Measurements from ENCODE around the gene C10orf88. TPM values are rescaled to one million over a fixed set of nuclear protein-coding genes. Genes with fewer than 3 reads are reported as not detected.

C10orf88 gene
- total and polyA plus RNA-seq, 2 of the 8 experiments (the other 6 are each of a cell fraction or from before 2014, with no cell fraction given): 3.2 to 11.0 TPM

- TF ChIP-seq CHD7 (IDR thresholded peaks at IDR 0.05; ENCODE audit: insufficient replicate concordance, low read length) (no peak), RXRA (IDR thresholded peaks at IDR 0.05; ENCODE audit: insufficient read depth, low read depth, low read length) (no peak), CTCF (IDR thresholded peaks at IDR 0.05; ENCODE audit: control extremely low read depth in 1 of 3, insufficient read depth in 1 of 3, low read depth in 1 of 3, low read length in 3 of 3) (no peak), SUZ12 (IDR thresholded peaks at IDR 0.05; ENCODE audit: low read length) (no peak), TBP (IDR thresholded peaks at IDR 0.05; ENCODE audit: low read depth, low read length) (no peak), CREB1 (IDR thresholded peaks at IDR 0.05) (no peak), KDM4A (IDR thresholded peaks at IDR 0.05; ENCODE audit: low read depth, low read length, severe bottlenecking) (no peak), RNF2 (IDR thresholded peaks at IDR 0.05; ENCODE audit: borderline replicate concordance, low read depth, low read length, missing control alignments, poor library complexity, severe bottlenecking) (no peak), RFX5 (IDR thresholded peaks at IDR 0.05; ENCODE audit: borderline replicate concordance, low read depth, low read length) (no peak)
Measured at GRCh38 chr10:122955892-122956291, 1.9 kb upstream of the C10orf88 start (continued).
